GM23338 (cell line): Measurements from ENCODE around the gene RGS6. TPM values are rescaled to one million over a fixed set of nuclear protein-coding genes. Genes with fewer than 3 reads are reported as not detected.

Experiments used
- ATAC-seq: fragments of 200-7000 bp; cut with Tn5 transposase; 3 replicates; pipeline ENCODE4 v1.9.1; 2020
- DNase-seq: peaks from one replicate; pipeline ENCODE4 v3.0.0-alpha.2; 2015; ENCODE audit warnings: low spot score
- H2AFZ ChIP-seq: fragments of 200-600 bp; sonication (generic); 2 replicates; pipeline ENCODE4 v1.8.0; 2016; ENCODE audit warnings: antibody characterized with exemption, mild to moderate bottlenecking, moderate library complexity
- H3F3A ChIP-seq: fragments of 200-600 bp; sonication (generic); replicated peaks from 2 replicates; pipeline ENCODE4 v1.8.0; 2017; ENCODE audit warnings: antibody characterized with exemption, mixed run types, low read depth
- H3K27ac ChIP-seq: fragments of 200-600 bp; sonication (generic); 2 replicates; pipeline ENCODE4 v1.6.1; 2016; ENCODE audit warnings: low read depth
- H3K27me3 ChIP-seq: fragments of 200-600 bp; sonication (generic); 2 replicates; pipeline ENCODE4 v1.8.0; 2016; ENCODE audit warnings: mild to moderate bottlenecking, mixed run types, moderate library complexity; ENCODE audit not compliant: insufficient read depth
- H3K36me3 ChIP-seq: fragments of 200-600 bp; sonication (generic); 2 replicates; pipeline ENCODE4 v1.8.0; 2016; ENCODE audit warnings: mild to moderate bottlenecking; ENCODE audit not compliant: insufficient read depth
- H3K4me1 ChIP-seq: fragments of 200-600 bp; sonication (generic); 2 replicates; pipeline ENCODE4 v1.8.0; 2016; ENCODE audit warnings: mild to moderate bottlenecking, moderate library complexity; ENCODE audit not compliant: insufficient read depth
- H3K4me2 ChIP-seq: fragments of 200-600 bp; sonication (generic); 2 replicates; pipeline ENCODE4 v1.7.1; 2017; ENCODE audit warnings: mixed run types
- H3K4me3 ChIP-seq: fragments of 200-600 bp; sonication (generic); 2 replicates; pipeline ENCODE4 v1.6.1; 2016; ENCODE audit warnings: mixed run types
- H3K79me2 ChIP-seq: fragments of 200-600 bp; sonication (generic); replicated peaks from 2 replicates; pipeline ENCODE4 v1.8.0; 2017; ENCODE audit warnings: mild to moderate bottlenecking; ENCODE audit not compliant: insufficient read depth
- H3K9me2 ChIP-seq: fragments of 200-600 bp; sonication (generic); 2 replicates; pipeline ENCODE4 v1.8.0; 2017; ENCODE audit not compliant: insufficient read depth
- H4K20me1 ChIP-seq: fragments of 200-600 bp; sonication (generic); replicated peaks from 2 replicates; pipeline ENCODE4 v1.8.0; 2017; ENCODE audit warnings: mild to moderate bottlenecking; ENCODE audit not compliant: insufficient read depth
- H3K27ac Mint-ChIP-seq: 2 replicates; pipeline ENCODE4 v1.8.0; 2020; ENCODE audit warnings: inconsistent platforms, mild to moderate bottlenecking, moderate library complexity, mixed read lengths
- H3K27me3 Mint-ChIP-seq: 3 replicates; pipeline ENCODE4 v1.8.0; 2022; ENCODE audit warnings: low read depth, mild to moderate bottlenecking, moderate library complexity, mixed read lengths, inconsistent platforms; ENCODE audit not compliant: insufficient read depth, poor library complexity
- H3K36me3 Mint-ChIP-seq: 3 replicates; pipeline ENCODE4 v1.8.0; 2021; ENCODE audit warnings: low read depth, mild to moderate bottlenecking, inconsistent platforms, moderate library complexity, mixed read lengths
- H3K4me1 Mint-ChIP-seq: 3 replicates; pipeline ENCODE4 v1.8.0; 2020; ENCODE audit warnings: mild to moderate bottlenecking, inconsistent platforms, mixed read lengths
- H3K4me3 Mint-ChIP-seq: 3 replicates; pipeline ENCODE4 v1.8.0; 2021; ENCODE audit warnings: moderate library complexity, mild to moderate bottlenecking, inconsistent platforms, mixed read lengths
- H3K9me3 Mint-ChIP-seq: 3 replicates; pipeline ENCODE4 v1.8.0; 2020; ENCODE audit warnings: moderate library complexity, mild to moderate bottlenecking, inconsistent platforms, mixed read lengths
- CREB1 ChIP-seq: fragments of 250-450 bp; sonication (Bioruptor Pico); IDR thresholded peaks from 2 replicates; pipeline ENCODE4 v1.5.0; 2020; ENCODE audit warnings: low read depth, mild to moderate bottlenecking, moderate library complexity
- EZH2 ChIP-seq: fragments of 200-600 bp; sonication (generic); IDR thresholded peaks from one replicate; pipeline ENCODE4 v1.8.0; 2017; ENCODE audit warnings: antibody characterized with exemption, mild to moderate bottlenecking, low read depth; ENCODE audit not compliant: unreplicated experiment
- EZH2phosphoT487 ChIP-seq: fragments of 200-600 bp; sonication (generic); IDR thresholded peaks from one replicate; pipeline ENCODE4 v1.8.1; 2018; ENCODE audit warnings: antibody characterized with exemption; ENCODE audit not compliant: unreplicated experiment
- JUNB ChIP-seq: IDR thresholded peaks from one replicate; pipeline ENCODE4 v1.6.1; 2016; ENCODE audit warnings: antibody characterized with exemption; ENCODE audit not compliant: unreplicated experiment
- NANOG ChIP-seq: IDR thresholded peaks from 2 replicates; pipeline ENCODE4 v1.6.1; 2016; ENCODE audit warnings: antibody characterized with exemption, borderline replicate concordance
- POLR2AphosphoS5 ChIP-seq: IDR thresholded peaks from 2 replicates; pipeline ENCODE4 v1.6.1; 2016; ENCODE audit warnings: antibody characterized with exemption, low read depth
- STAT1 ChIP-seq: IDR thresholded peaks from one replicate; pipeline ENCODE4 v1.6.1; 2016; ENCODE audit warnings: antibody characterized with exemption; ENCODE audit not compliant: unreplicated experiment
- ZNF114 ChIP-seq: fragments of 250-450 bp; sonication (Bioruptor Pico); IDR thresholded peaks from 2 replicates; pipeline ENCODE4 v1.5.0; 2020; ENCODE audit warnings: mild to moderate bottlenecking, moderate library complexity
- ZNF331 ChIP-seq: fragments of 250-450 bp; sonication (Bioruptor Pico); IDR thresholded peaks from 2 replicates; pipeline ENCODE4 v1.5.0; 2020; ENCODE audit warnings: low read depth, mild to moderate bottlenecking, moderate library complexity
- polyA plus RNA-seq: library from polyadenylated mRNA; unstranded; fragments of >200 nt; fragmentation: Nextera tagmentation; extraction: Ambion mirVana; gene quantifications from 2 replicates; pipeline ENCODE4 v1.2.1, GENCODE V29; 2016
- total RNA-seq: library from RNA; depleted of rRNA; stranded (reverse); fragments of >200 nt; shearing (Covaris generic); gene quantifications from 2 replicates; pipeline ENCODE4 v1.2.3, GENCODE V29; 2014
- TF ChIP-seq, protein P1 (sequence below), 2 experiments: fragments of 200-600 bp in 1 of 2; sonication (generic) in 1 of 2; conservative IDR thresholded peaks; 2 replicates each; pipeline versions ENCODE4 v1.5.1 to v1.6.1; 2016 to 2017; ENCODE audit warnings: antibody characterized with exemption in 2 of 2, low read depth in 2 of 2, mild to moderate bottlenecking in 2 of 2, moderate library complexity in 1 of 2
- TF ChIP-seq, protein P2 (sequence below): fragments of 250-450 bp; sonication (Bioruptor Pico); IDR thresholded peaks from 2 replicates; pipeline ENCODE4 v1.5.0; 2020; ENCODE audit warnings: mild to moderate bottlenecking, moderate library complexity

Gene RGS6
- total and polyA plus RNA-seq, 2 experiments from 2014 or later: 0.66 to 0.83 TPM

GRCh38 chr14:72142328-72142727, 210.1 kb downstream of the RGS6 start:
- peaks cover 7% of the 10 kb centered on the region; the same call in 2 of the 3 replicates for H3K9me3 Mint-ChIP-seq
- H4K20me1 ChIP-seq: no peaks in the 10 kb centered on the region
- ATAC-seq (no peak), DNase-seq (no peak)
- no peak for TF ChIP-seq JUNB
- TF ChIP-seq ZNF114 (CRISPR knock-in tag): no peak
- no peak for TF ChIP-seq EZH2
- no peak for TF ChIP-seq NANOG
- TF ChIP-seq, protein P1, sequence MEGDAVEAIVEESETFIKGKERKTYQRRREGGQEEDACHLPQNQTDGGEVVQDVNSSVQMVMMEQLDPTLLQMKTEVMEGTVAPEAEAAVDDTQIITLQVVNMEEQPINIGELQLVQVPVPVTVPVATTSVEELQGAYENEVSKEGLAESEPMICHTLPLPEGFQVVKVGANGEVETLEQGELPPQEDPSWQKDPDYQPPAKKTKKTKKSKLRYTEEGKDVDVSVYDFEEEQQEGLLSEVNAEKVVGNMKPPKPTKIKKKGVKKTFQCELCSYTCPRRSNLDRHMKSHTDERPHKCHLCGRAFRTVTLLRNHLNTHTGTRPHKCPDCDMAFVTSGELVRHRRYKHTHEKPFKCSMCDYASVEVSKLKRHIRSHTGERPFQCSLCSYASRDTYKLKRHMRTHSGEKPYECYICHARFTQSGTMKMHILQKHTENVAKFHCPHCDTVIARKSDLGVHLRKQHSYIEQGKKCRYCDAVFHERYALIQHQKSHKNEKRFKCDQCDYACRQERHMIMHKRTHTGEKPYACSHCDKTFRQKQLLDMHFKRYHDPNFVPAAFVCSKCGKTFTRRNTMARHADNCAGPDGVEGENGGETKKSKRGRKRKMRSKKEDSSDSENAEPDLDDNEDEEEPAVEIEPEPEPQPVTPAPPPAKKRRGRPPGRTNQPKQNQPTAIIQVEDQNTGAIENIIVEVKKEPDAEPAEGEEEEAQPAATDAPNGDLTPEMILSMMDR (conservative IDR thresholded peaks at IDR 0.05; ENCODE audit: low read depth in 2 of 2): no peak
- no peak for TF ChIP-seq STAT1
- TF ChIP-seq EZH2phosphoT487: no peak
- no peak for TF ChIP-seq POLR2AphosphoS5
- peaks cover 20% of the 10 kb centered on the region for H3K9me2 ChIP-seq
- no peak overlapping the region for H3K27ac ChIP-seq
- no peaks in the 10 kb centered on the region for H3K79me2 ChIP-seq
- H3K4me3 ChIP-seq: no peak overlapping the region
- H3K36me3 ChIP-seq: no peaks in the 10 kb centered on the region
- no peak overlapping the region for H3K27ac Mint-ChIP-seq
- H3K4me1 Mint-ChIP-seq: no peaks in the 10 kb centered on the region
- H3K4me3 Mint-ChIP-seq: no peak overlapping the region
- H3K27me3 Mint-ChIP-seq: no peaks in the 10 kb centered on the region
- no peak overlapping the region for H3K4me2 ChIP-seq
- no peaks in the 10 kb centered on the region for H3K4me1 ChIP-seq
- H3K36me3 Mint-ChIP-seq: no peaks in the 10 kb centered on the region; the same call in 2 of the 3 replicates
- no peaks in the 10 kb centered on the region for H3K27me3 ChIP-seq
- H2AFZ ChIP-seq: no peak overlapping the region
- H3F3A ChIP-seq: no peaks in the 10 kb centered on the region

GRCh38 chr14:72146241-72146640, 214.0 kb downstream of the RGS6 start:
- DNase-seq: no peak
- H3K36me3 Mint-ChIP-seq: no peaks in the 10 kb centered on the region
- no peaks in the 10 kb centered on the region for H3K27me3 Mint-ChIP-seq

More at GRCh38 chr14:72146241-72146640, 214.0 kb downstream of the RGS6 start:
- ATAC-seq: no peak
- Histone ChIP-seq H3K4me3 (no peak overlapping the region), H3F3A (no peaks in the 10 kb centered on the region), H3K9me2 (peaks cover 13% of the 10 kb centered on the region), H2AFZ (no peak overlapping the region), H3K27me3 (no peaks in the 10 kb centered on the region), H3K79me2 (no peaks in the 10 kb centered on the region), H3K4me2 (no peak overlapping the region), H4K20me1 (no peaks in the 10 kb centered on the region), H3K36me3 (no peaks in the 10 kb centered on the region), H3K27ac (no peak overlapping the region), H3K4me1 (no peaks in the 10 kb centered on the region)
- Mint-ChIP-seq H3K4me1 (no peaks in the 10 kb centered on the region), H3K4me3 (no peak overlapping the region), H3K27ac (no peak overlapping the region), H3K9me3 (no peaks in the 10 kb centered on the region; the same call in 1 of the 3 replicates)
- TF ChIP-seq, protein P1 (conservative IDR thresholded peaks at IDR 0.05; ENCODE audit: low read depth in 2 of 2): no peak
- TF ChIP-seq JUNB: no peak
- TF ChIP-seq, protein P2, sequence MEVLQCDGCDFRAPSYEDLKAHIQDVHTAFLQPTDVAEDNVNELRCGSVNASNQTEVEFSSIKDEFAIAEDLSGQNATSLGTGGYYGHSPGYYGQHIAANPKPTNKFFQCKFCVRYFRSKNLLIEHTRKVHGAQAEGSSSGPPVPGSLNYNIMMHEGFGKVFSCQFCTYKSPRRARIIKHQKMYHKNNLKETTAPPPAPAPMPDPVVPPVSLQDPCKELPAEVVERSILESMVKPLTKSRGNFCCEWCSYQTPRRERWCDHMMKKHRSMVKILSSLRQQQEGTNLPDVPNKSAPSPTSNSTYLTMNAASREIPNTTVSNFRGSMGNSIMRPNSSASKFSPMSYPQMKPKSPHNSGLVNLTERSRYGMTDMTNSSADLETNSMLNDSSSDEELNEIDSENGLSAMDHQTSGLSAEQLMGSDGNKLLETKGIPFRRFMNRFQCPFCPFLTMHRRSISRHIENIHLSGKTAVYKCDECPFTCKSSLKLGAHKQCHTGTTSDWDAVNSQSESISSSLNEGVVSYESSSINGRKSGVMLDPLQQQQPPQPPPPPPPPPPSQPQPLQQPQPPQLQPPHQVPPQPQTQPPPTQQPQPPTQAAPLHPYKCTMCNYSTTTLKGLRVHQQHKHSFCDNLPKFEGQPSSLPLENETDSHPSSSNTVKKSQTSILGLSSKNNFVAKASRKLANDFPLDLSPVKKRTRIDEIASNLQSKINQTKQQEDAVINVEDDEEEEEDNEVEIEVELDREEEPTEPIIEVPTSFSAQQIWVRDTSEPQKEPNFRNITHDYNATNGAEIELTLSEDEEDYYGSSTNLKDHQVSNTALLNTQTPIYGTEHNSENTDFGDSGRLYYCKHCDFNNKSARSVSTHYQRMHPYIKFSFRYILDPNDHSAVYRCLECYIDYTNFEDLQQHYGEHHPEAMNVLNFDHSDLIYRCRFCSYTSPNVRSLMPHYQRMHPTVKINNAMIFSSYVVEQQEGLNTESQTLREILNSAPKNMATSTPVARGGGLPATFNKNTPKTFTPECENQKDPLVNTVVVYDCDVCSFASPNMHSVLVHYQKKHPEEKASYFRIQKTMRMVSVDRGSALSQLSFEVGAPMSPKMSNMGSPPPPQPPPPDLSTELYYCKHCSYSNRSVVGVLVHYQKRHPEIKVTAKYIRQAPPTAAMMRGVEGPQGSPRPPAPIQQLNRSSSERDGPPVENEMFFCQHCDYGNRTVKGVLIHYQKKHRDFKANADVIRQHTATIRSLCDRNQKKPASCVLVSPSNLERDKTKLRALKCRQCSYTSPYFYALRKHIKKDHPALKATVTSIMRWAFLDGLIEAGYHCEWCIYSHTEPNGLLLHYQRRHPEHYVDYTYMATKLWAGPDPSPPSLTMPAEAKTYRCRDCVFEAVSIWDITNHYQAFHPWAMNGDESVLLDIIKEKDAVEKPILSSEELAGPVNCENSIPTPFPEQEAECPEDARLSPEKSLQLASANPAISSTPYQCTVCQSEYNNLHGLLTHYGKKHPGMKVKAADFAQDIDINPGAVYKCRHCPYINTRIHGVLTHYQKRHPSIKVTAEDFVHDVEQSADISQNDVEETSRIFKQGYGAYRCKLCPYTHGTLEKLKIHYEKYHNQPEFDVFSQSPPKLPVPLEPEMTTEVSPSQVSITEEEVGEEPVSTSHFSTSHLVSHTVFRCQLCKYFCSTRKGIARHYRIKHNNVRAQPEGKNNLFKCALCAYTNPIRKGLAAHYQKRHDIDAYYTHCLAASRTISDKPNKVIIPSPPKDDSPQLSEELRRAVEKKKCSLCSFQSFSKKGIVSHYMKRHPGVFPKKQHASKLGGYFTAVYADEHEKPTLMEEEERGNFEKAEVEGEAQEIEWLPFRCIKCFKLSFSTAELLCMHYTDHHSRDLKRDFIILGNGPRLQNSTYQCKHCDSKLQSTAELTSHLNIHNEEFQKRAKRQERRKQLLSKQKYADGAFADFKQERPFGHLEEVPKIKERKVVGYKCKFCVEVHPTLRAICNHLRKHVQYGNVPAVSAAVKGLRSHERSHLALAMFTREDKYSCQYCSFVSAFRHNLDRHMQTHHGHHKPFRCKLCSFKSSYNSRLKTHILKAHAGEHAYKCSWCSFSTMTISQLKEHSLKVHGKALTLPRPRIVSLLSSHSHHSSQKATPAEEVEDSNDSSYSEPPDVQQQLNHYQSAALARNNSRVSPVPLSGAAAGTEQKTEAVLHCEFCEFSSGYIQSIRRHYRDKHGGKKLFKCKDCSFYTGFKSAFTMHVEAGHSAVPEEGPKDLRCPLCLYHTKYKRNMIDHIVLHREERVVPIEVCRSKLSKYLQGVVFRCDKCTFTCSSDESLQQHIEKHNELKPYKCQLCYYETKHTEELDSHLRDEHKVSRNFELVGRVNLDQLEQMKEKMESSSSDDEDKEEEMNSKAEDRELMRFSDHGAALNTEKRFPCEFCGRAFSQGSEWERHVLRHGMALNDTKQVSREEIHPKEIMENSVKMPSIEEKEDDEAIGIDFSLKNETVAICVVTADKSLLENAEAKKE (CRISPR knock-in tag): no peak
- TF ChIP-seq CREB1 (CRISPR knock-in tag): no peak
- no peak for TF ChIP-seq EZH2phosphoT487
- no peak for TF ChIP-seq ZNF331 (CRISPR knock-in tag)
- TF ChIP-seq ZNF114 (CRISPR knock-in tag): no peak
